Endothelial cell of umbilical vein (primary cell): Measurements from ENCODE around the gene LDOC1. TPM values are rescaled to one million over a fixed set of nuclear protein-coding genes. Genes with fewer than 3 reads are reported as not detected.

Experiments
- BruUV-seq: library from RNA; stranded (reverse); fragments of 400-500 nt; replicated peaks from 2 replicates; lab custom pipeline; 2021; lab: Mats Ljungman, UMichigan
- CTCF ChIA-PET: fragments of 300-600, 350-600 bp; sonication (Branson Sonifier 250); formaldehyde crosslinking; loops from one replicate; lab custom pipeline; 2021; ENCODE audit warnings: antibody characterized with exemption, inconsistent platforms; lab: Charles Lee
- POLR2A ChIA-PET: fragments of 300-600, 350-600 bp; sonication (Branson Sonifier 250); formaldehyde crosslinking; loops from one replicate; lab custom pipeline; 2021; ENCODE audit warnings: antibody characterized with exemption, inconsistent platforms; lab: Charles Lee
- DNase-seq: peaks from one replicate; pipeline ENCODE4 v3.0.0-alpha.2; 2011; ENCODE audit warnings: low read depth, low spot score
- FAIRE-seq: peaks from 2 replicates; lab custom pipeline; 2011; peaks lifted over from hg19 to GRCh38; lab: Jason Lieb, UNC
- H2AFZ ChIP-seq: 2 replicates; pipeline ENCODE4 v1.6.0; 2012; ENCODE audit warnings: low read depth, low read length, control low read depth, inconsistent platforms
- H3K27ac ChIP-seq: 2 replicates; pipeline ENCODE4 v1.5.1; 2011; ENCODE audit warnings: low read depth, mild to moderate bottlenecking, control low read depth, low read length, moderate library complexity; ENCODE audit not compliant: insufficient read depth
- H3K27me3 ChIP-seq, 2 experiments: 2 replicates each; pipeline versions ENCODE4 v1.6.0 to v1.6.1; 2011; ENCODE audit warnings: low read length in 2 of 2, mixed read lengths in 1 of 2; ENCODE audit not compliant: control insufficient read depth in 2 of 2, insufficient read depth in 2 of 2
- H3K36me3 ChIP-seq, 2 experiments: 2 replicates in 1 of 2; 3 replicates in 1 of 2; pipeline ENCODE4 v1.5.1; 2011; ENCODE audit warnings: low read length in 2 of 2, mild to moderate bottlenecking in 1 of 2, moderate library complexity in 1 of 2; ENCODE audit not compliant: control insufficient read depth in 2 of 2, insufficient read depth in 2 of 2; ENCODE audit errors: extremely low read depth in 1 of 2
- H3K4me1 ChIP-seq: 3 replicates; pipeline ENCODE4 v1.5.1; 2011; ENCODE audit warnings: mild to moderate bottlenecking, low read length; ENCODE audit not compliant: control insufficient read depth, insufficient read depth; ENCODE audit errors: extremely low read depth
- H3K4me2 ChIP-seq: 2 replicates; pipeline ENCODE4 v1.6.1; 2011; ENCODE audit warnings: low read length, control low read depth, mixed read lengths; ENCODE audit not compliant: insufficient read depth
- H3K4me3 ChIP-seq, 3 experiments: fragments of 200-600 bp in 1 of 3; sonication (generic), shearing (Covaris generic) in 1 of 3; replicated peaks in 1 of 3; 2 replicates each; pipeline ENCODE4 v1.5.1; 2011 to 2016; ENCODE audit warnings: control low read depth in 3 of 3, low read length in 3 of 3, mild to moderate bottlenecking in 2 of 3, inconsistent platforms in 1 of 3, low read depth in 1 of 3, moderate library complexity in 1 of 3; ENCODE audit not compliant: insufficient read depth in 1 of 3
- H3K79me2 ChIP-seq: 2 replicates; pipeline ENCODE4 v1.6.0; 2012; ENCODE audit warnings: low read length, inconsistent platforms; ENCODE audit not compliant: control insufficient read depth, insufficient read depth
- H3K9ac ChIP-seq: replicated peaks from 2 replicates; pipeline ENCODE3; 2011; ENCODE audit warnings: low read length, control low read depth; ENCODE audit not compliant: insufficient read depth; ENCODE audit errors: extremely low read depth
- H3K9me1 ChIP-seq: replicated peaks from 3 replicates; pipeline ENCODE4 v1.6.0; 2011; ENCODE audit warnings: mild to moderate bottlenecking, low read length; ENCODE audit not compliant: control insufficient read depth, insufficient read depth; ENCODE audit errors: extremely low read depth
- H3K9me3 ChIP-seq: replicated peaks from 2 replicates; pipeline ENCODE4 v1.5.1; 2012; ENCODE audit warnings: low read length, inconsistent platforms; ENCODE audit not compliant: control insufficient read depth, insufficient read depth
- H4K20me1 ChIP-seq: replicated peaks from 2 replicates; pipeline ENCODE3; 2011; ENCODE audit warnings: mild to moderate bottlenecking, low read length; ENCODE audit not compliant: control insufficient read depth, insufficient read depth; ENCODE audit errors: extremely low read depth
- EZH2 ChIP-seq: IDR thresholded peaks from 2 replicates; pipeline ENCODE4 v1.6.1; 2012; ENCODE audit warnings: borderline replicate concordance, low read depth, mild to moderate bottlenecking, moderate library complexity, low read length, inconsistent platforms; ENCODE audit not compliant: severe bottlenecking
- FOS ChIP-seq: IDR thresholded peaks from 2 replicates; pipeline ENCODE4 v1.6.1; 2011; ENCODE audit warnings: mild to moderate bottlenecking, low read length, moderate library complexity, borderline replicate concordance; ENCODE audit not compliant: insufficient read depth
- GATA2 ChIP-seq: IDR thresholded peaks from 2 replicates; pipeline ENCODE4 v1.7.0; 2011; ENCODE audit warnings: low read depth, mild to moderate bottlenecking, moderate library complexity, mixed read lengths, low read length; ENCODE audit not compliant: insufficient read length, insufficient read depth
- JUN ChIP-seq: IDR thresholded peaks from 2 replicates; pipeline ENCODE4 v1.6.1; 2011; ENCODE audit warnings: borderline replicate concordance, low read depth; ENCODE audit not compliant: insufficient read length, insufficient read depth
- MAX ChIP-seq: IDR thresholded peaks from 2 replicates; pipeline ENCODE4 v1.6.1; 2011; ENCODE audit not compliant: insufficient read depth, insufficient read length
- MYC ChIP-seq: IDR thresholded peaks from one replicate; pipeline ENCODE4 v1.6.1; 2011; ENCODE audit warnings: mild to moderate bottlenecking, low read depth, low read length
- POLR2A ChIP-seq: IDR thresholded peaks from 2 replicates; pipeline ENCODE4 v1.6.1; 2012; ENCODE audit warnings: low read depth, mild to moderate bottlenecking, control low read depth, low read length
- POLR2AphosphoS5 ChIP-seq: IDR thresholded peaks from 2 replicates; pipeline ENCODE4 v1.6.1; 2012; ENCODE audit warnings: low read depth, mild to moderate bottlenecking, control low read depth, low read length, moderate library complexity; ENCODE audit not compliant: insufficient read depth
- dilution Hi-C: fragments of 300-500 bp; cut with MboI; formaldehyde crosslinking; loops from one replicate; pipeline ENCODE4 v1.15.0; 2019; ENCODE audit warnings: low sequenced_read_pairs; ENCODE audit not compliant: extremely low pct_ligation_motif_present
- intact Hi-C: fragments of 100-400 bp; cut with micrococcal nuclease; formaldehyde crosslinking; loops from one replicate; pipeline ENCODE4 v1.10.0; 2022
- polyA plus RNA-seq, 4 experiments: library from polyadenylated mRNA; depleted of rRNA in 3 of 4; stranded (reverse) in 3 of 4; unstranded in 1 of 4; fragments of >200 nt; gene quantifications; 2 replicates each; pipeline versions ENCODE4 v1.2.1 to v1.2.3, GENCODE V29; 2011 to 2012; ENCODE audit warnings: missing spikeins in 1 of 4
- total RNA-seq: library from RNA; stranded (reverse); gene quantifications from 2 replicates; pipeline ENCODE4 v1.2.3, GENCODE V29; 2021
- TF ChIP-seq, protein P1 (sequence below), 2 donors: IDR thresholded peaks; 1 replicate in 1 of 2; 2 replicates in 1 of 2; pipeline ENCODE4 v1.5.1; 2011; ENCODE audit warnings: low read length in 2 of 2, mild to moderate bottlenecking in 2 of 2, moderate library complexity in 2 of 2, control low read depth in 1 of 2, inconsistent platforms in 1 of 2, low read depth in 1 of 2; ENCODE audit not compliant: insufficient read depth in 1 of 2; ENCODE audit errors: extremely low read depth in 1 of 2

The LDOC1 gene
- total and polyA plus RNA-seq, 2 donors (not counting 3 experiments of a cell fraction or from before 2014, with no cell fraction given): 23.0 to 51.4 TPM

- no peak for FAIRE-seq
- Histone ChIP-seq H3K9me1 (no peaks in the 10 kb centered on the region), H2AFZ (no peak overlapping the region), H3K9ac (no peak overlapping the region), H3K4me3 (no peak overlapping the region), H3K4me2 (no peak overlapping the region), H3K4me1 (no peaks in the 10 kb centered on the region), H3K27ac (no peak overlapping the region), H3K36me3 (no peaks in the 10 kb centered on the region), H3K79me2 (no peaks in the 10 kb centered on the region), H3K27me3 (no peaks in the 10 kb centered on the region), H4K20me1 (no peaks in the 10 kb centered on the region), H3K9me3 (no peaks in the 10 kb centered on the region)
- ChIA-PET POLR2A (no interaction called here), CTCF (no interaction called here)
- dilution Hi-C loops (no loop called here), intact Hi-C loops (no loop called here)
- no peak for TF ChIP-seq POLR2AphosphoS5
- TF ChIP-seq JUN: no peak
- no peak for TF ChIP-seq MAX
- TF ChIP-seq, protein P1, sequence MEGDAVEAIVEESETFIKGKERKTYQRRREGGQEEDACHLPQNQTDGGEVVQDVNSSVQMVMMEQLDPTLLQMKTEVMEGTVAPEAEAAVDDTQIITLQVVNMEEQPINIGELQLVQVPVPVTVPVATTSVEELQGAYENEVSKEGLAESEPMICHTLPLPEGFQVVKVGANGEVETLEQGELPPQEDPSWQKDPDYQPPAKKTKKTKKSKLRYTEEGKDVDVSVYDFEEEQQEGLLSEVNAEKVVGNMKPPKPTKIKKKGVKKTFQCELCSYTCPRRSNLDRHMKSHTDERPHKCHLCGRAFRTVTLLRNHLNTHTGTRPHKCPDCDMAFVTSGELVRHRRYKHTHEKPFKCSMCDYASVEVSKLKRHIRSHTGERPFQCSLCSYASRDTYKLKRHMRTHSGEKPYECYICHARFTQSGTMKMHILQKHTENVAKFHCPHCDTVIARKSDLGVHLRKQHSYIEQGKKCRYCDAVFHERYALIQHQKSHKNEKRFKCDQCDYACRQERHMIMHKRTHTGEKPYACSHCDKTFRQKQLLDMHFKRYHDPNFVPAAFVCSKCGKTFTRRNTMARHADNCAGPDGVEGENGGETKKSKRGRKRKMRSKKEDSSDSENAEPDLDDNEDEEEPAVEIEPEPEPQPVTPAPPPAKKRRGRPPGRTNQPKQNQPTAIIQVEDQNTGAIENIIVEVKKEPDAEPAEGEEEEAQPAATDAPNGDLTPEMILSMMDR (IDR thresholded peaks at IDR 0.05; ENCODE audit: extremely low read depth in 1 of 2, insufficient read depth in 1 of 2, low read depth in 1 of 2, low read length in 2 of 2): no peak
- TF ChIP-seq POLR2A: no peak
- no peak for TF ChIP-seq MYC
- no peak for TF ChIP-seq EZH2
- TF ChIP-seq GATA2: no peak
- TF ChIP-seq FOS: no peak
- no peak for DNase-seq
- BruUV-seq: no TSS peak
These were observed 43.7 kb downstream of the LDOC1 start for GRCh38 chrX:141133272-141133671.
